ENCODE results near the gene PCK1. TPM values are rescaled to one million over a fixed set of nuclear protein-coding genes. Genes with fewer than 3 reads are reported as not detected.

PCK1 gene
- total and polyA plus RNA-seq, 2 of the 13 experiments (the other 11 are each of a cell fraction or from before 2014, with no cell fraction given): 6.5 to 12.6 TPM

DNA sequence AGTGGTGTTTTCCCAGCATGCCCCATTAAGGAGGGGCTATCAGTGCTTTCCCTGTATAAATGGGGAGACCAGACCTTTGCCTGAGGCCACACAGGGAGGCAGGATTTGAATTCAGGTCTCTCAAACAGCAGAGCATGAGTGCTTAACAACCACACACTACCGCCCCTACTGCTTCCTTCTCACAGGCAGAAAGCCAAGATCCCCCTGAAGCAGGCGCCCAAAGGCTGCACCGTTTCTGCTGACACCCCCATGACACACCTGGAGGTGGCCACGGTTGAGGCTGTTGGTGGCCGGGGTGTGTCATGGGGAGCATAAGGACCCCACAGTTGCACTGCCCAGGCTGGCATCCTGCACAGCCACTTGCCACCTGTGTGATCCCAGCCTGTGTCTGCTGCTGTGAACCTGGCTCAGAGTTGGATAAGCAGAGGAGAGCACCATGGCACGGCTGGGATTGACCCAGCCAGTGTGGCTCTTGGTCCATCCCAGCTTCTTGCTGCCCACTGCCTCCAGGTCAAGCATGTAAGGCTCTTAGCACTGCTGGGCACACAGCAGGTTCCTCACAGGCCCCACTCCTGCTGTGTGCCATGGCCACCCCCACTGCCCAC is 28.3 kb downstream of the PCK1 start (continued):
- TF ChIP-seq ZNF263 (CRISPR knock-in tag; IDR thresholded peaks at IDR 0.05): 0 out of 2 replicates have a peak, but pooled peaks have one; percentile 41
- TF ChIP-seq ZKSCAN5 (CRISPR knock-in tag; IDR thresholded peaks at IDR 0.05): 0 out of 2 replicates have a peak, but pooled peaks have one; percentile 58
- 0 out of 2 replicates have a peak, but pooled peaks have one; percentile 36 for TF ChIP-seq ZNF782 (CRISPR knock-in tag; IDR thresholded peaks at IDR 0.05; ENCODE audit: borderline replicate concordance)
- TF ChIP-seq ZNF788 (CRISPR knock-in tag; IDR thresholded peaks at IDR 0.05; ENCODE audit: borderline replicate concordance): 0 out of 2 replicates have a peak, but pooled peaks have one; percentile 5
- peak; percentile 79; the same call in 1 of the 2 replicates for TF ChIP-seq ADNP (CRISPR knock-in tag; IDR thresholded peaks at IDR 0.05)
- no peak for TF ChIP-seq ZMYM4 (CRISPR knock-in tag; IDR thresholded peaks at IDR 0.05)
- peak; percentile 1; the same call in 1 of the 2 replicates for TF ChIP-seq MEF2D (CRISPR knock-in tag; IDR thresholded peaks at IDR 0.05)
- 0 out of 2 replicates have a peak, but pooled peaks have one; percentile 9 for TF ChIP-seq KDM1A (CRISPR knock-in tag; IDR thresholded peaks at IDR 0.05)
- peak; percentile 92 for TF ChIP-seq ZMYM3 (CRISPR knock-in tag; IDR thresholded peaks at IDR 0.05)
- TF ChIP-seq MZF1 (CRISPR knock-in tag; IDR thresholded peaks at IDR 0.05; ENCODE audit: borderline replicate concordance): peak; percentile 93; the same call in 1 of the 2 replicates

GRCh38 chr20:57589728-57590484 is 29.0 kb downstream of the PCK1 start:
- H3K36me3 ChIP-seq (replicated peaks in 1 of 2; ENCODE audit: control insufficient read depth in 1 of 2, insufficient read depth in 2 of 2, low read length in 2 of 2): no peaks in the 10 kb centered on the region
- H3K4me2 ChIP-seq (ENCODE audit: low read depth, low read length): peak overlapping the region; percentile 43
- FAIRE-seq (no peak), ATAC-seq (peak; percentile 67), DNase-seq (ENCODE audit: low spot score) (peak; percentile 70)
- whole genome bisulfite sequencing (ENCODE audit: low lambda C conversion rate): 33% methylated on average over 14 of the region's 16 CpGs
- no peaks in the 10 kb centered on the region for H3K79me2 ChIP-seq (ENCODE audit: insufficient read depth, low read length)
- no peaks in the 10 kb centered on the region for H4K20me1 ChIP-seq (ENCODE audit: insufficient read depth, low read length)
- peaks cover 8% of the 10 kb centered on the region for H3K9me3 ChIP-seq (ENCODE audit: low read length)
- H3K27ac ChIP-seq (ENCODE audit: extremely low read length, insufficient read depth, low read length): peak overlapping the region; percentile 68
- no peak overlapping the region for H2AFZ ChIP-seq (ENCODE audit: low read length)
- H3K4me3 ChIP-seq (replicated peaks in 1 of 3; ENCODE audit: insufficient read depth in 1 of 3, low read depth in 2 of 3, low read length in 3 of 3): peak overlapping the region in 1 of 3 experiments; percentile 26; a peak in 2 of 6 replicates
- H3K9ac ChIP-seq (ENCODE audit: insufficient read depth, low read depth, low read length): peak overlapping the region; percentile 35
- H3K4me1 ChIP-seq (ENCODE audit: insufficient read depth, low read length): peaks cover 98% of the 10 kb centered on the region
- BruUV-seq (replicated peaks): no TSS peak
- in situ Hi-C loops (cut with HindIII; ENCODE audit: extremely low pct_ligation_motif_present, low pct_unique_long_range_greater_than_20kb): loop anchor here (5.0 to 10.0 kb wide), 2 partner anchors 73 to 205 kb away; no protein-coding TSS in a partner anchor
- CTCF ChIA-PET (ENCODE audit: low intra/inter-chr PET ratio, low total read pairs): interaction anchor here (8.0 to 10.0 kb wide), 2 partner anchors 62 to 74 kb away, joined by 140 to 204 read pairs; partner anchors contain the start of gene CTCFL
- intact Hi-C loops (cut with micrococcal nuclease; ENCODE audit: unreplicated experiment): loop anchor here (5.0 kb wide), 1 partner anchor 33 kb away; no protein-coding TSS in a partner anchor
- no peaks in the 10 kb centered on the region for H3K27me3 ChIP-seq (ENCODE audit: control insufficient read depth in 1 of 2, insufficient read depth in 2 of 2, low read length in 2 of 2)
- POLR2A ChIA-PET: interaction anchor here (0.6 to 3.1 kb wide), 7 partner anchors 9 to 62 kb away, joined by 3 to 13 read pairs (median 9); partner anchors contain the start of gene PCK1
- TF ChIP-seq, protein P1, sequence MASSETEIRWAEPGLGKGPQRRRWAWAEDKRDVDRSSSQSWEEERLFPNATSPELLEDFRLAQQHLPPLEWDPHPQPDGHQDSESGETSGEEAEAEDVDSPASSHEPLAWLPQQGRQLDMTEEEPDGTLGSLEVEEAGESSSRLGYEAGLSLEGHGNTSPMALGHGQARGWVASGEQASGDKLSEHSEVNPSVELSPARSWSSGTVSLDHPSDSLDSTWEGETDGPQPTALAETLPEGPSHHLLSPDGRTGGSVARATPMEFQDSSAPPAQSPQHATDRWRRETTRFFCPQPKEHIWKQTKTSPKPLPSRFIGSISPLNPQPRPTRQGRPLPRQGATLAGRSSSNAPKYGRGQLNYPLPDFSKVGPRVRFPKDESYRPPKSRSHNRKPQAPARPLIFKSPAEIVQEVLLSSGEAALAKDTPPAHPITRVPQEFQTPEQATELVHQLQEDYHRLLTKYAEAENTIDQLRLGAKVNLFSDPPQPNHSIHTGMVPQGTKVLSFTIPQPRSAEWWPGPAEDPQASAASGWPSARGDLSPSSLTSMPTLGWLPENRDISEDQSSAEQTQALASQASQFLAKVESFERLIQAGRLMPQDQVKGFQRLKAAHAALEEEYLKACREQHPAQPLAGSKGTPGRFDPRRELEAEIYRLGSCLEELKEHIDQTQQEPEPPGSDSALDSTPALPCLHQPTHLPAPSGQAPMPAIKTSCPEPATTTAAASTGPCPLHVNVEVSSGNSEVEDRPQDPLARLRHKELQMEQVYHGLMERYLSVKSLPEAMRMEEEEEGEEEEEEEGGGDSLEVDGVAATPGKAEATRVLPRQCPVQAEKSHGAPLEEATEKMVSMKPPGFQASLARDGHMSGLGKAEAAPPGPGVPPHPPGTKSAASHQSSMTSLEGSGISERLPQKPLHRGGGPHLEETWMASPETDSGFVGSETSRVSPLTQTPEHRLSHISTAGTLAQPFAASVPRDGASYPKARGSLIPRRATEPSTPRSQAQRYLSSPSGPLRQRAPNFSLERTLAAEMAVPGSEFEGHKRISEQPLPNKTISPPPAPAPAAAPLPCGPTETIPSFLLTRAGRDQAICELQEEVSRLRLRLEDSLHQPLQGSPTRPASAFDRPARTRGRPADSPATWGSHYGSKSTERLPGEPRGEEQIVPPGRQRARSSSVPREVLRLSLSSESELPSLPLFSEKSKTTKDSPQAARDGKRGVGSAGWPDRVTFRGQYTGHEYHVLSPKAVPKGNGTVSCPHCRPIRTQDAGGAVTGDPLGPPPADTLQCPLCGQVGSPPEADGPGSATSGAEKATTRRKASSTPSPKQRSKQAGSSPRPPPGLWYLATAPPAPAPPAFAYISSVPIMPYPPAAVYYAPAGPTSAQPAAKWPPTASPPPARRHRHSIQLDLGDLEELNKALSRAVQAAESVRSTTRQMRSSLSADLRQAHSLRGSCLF (CRISPR knock-in tag; IDR thresholded peaks at IDR 0.05; ENCODE audit: borderline replicate concordance): no peak
